Measurements from ENCODE around the gene KCNJ13. TPM values are rescaled to one million over a fixed set of nuclear protein-coding genes. Genes with fewer than 3 reads are reported as not detected.

The KCNJ13 gene
- polyA plus RNA-seq, 1 donor from 2014 or later, result not detected

DNA sequence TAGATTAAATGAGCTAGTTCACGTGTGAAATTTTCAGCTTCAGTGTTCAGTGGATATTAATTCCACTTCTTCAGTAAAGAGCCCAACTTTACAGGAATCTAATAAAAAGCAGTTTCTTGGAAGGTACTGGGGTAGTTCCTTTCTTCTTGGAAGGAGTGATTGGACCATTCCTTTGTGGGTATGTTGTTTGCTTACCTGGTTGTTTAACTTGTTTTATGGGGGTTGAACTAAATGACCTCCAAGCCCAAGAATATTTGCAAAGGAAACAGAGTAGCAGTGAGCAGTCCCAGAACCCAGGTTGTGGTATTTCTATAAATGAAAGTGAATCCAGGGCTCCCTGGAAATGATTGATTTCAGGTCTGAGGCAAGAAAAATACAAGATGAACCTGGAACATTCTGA is 31.4 kb downstream of the KCNJ13 start:
- H3F3A ChIP-seq (ENCODE audit: insufficient read depth, low read length, poor library complexity, severe bottlenecking), result no peaks in the 10 kb centered on the region
- H3K9ac ChIP-seq (ENCODE audit: low read length), result no peak overlapping the region
- no peaks in the 10 kb centered on the region for H3K27me3 ChIP-seq (ENCODE audit: insufficient read depth, low read depth, low read length)
- H3K4me3 ChIP-seq (ENCODE audit: low read length), result no peak overlapping the region
- no peak for TF ChIP-seq TAF1 (IDR thresholded peaks at IDR 0.05; ENCODE audit: low read depth)
- no peak for TF ChIP-seq REST (IDR thresholded peaks at IDR 0.05; ENCODE audit: borderline replicate concordance)
- TF ChIP-seq EZH2 (IDR thresholded peaks at IDR 0.05; ENCODE audit: borderline replicate concordance, insufficient read depth, low read length, poor library complexity, severe bottlenecking), result no peak
- no peak for TF ChIP-seq POLR2AphosphoS5 (IDR thresholded peaks at IDR 0.05)
- no peak for TF ChIP-seq EP300 (conservative IDR thresholded peaks at IDR 0.05; ENCODE audit: poor library complexity, severe bottlenecking)
- TF ChIP-seq MXI1 (conservative IDR thresholded peaks at IDR 0.05; ENCODE audit: poor library complexity, severe bottlenecking), result no peak
- TF ChIP-seq, protein P1, sequence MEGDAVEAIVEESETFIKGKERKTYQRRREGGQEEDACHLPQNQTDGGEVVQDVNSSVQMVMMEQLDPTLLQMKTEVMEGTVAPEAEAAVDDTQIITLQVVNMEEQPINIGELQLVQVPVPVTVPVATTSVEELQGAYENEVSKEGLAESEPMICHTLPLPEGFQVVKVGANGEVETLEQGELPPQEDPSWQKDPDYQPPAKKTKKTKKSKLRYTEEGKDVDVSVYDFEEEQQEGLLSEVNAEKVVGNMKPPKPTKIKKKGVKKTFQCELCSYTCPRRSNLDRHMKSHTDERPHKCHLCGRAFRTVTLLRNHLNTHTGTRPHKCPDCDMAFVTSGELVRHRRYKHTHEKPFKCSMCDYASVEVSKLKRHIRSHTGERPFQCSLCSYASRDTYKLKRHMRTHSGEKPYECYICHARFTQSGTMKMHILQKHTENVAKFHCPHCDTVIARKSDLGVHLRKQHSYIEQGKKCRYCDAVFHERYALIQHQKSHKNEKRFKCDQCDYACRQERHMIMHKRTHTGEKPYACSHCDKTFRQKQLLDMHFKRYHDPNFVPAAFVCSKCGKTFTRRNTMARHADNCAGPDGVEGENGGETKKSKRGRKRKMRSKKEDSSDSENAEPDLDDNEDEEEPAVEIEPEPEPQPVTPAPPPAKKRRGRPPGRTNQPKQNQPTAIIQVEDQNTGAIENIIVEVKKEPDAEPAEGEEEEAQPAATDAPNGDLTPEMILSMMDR (IDR thresholded peaks at IDR 0.05; ENCODE audit: poor library complexity, severe bottlenecking), result no peak
- no peak for TF ChIP-seq RAD21 (conservative IDR thresholded peaks at IDR 0.05)
- TF ChIP-seq SMC3 (conservative IDR thresholded peaks at IDR 0.05; ENCODE audit: poor library complexity), result no peak
- no peaks in the 10 kb centered on the region for H3K9me2 ChIP-seq (ENCODE audit: insufficient read depth, low read length)
- H3K79me2 ChIP-seq (replicated peaks; ENCODE audit: insufficient read depth, low read length), result no peaks in the 10 kb centered on the region
- no peaks in the 10 kb centered on the region for H3K9me3 ChIP-seq (ENCODE audit: low read length)
- H3K27ac ChIP-seq (ENCODE audit: low read length), result no peak overlapping the region
- no peak overlapping the region for H3K4me2 ChIP-seq (ENCODE audit: low read length)
- H2AFZ ChIP-seq (ENCODE audit: low read depth, low read length), result no peak overlapping the region
- H3K36me3 ChIP-seq (ENCODE audit: insufficient read depth, low read length), result no peaks in the 10 kb centered on the region
- no peaks in the 10 kb centered on the region for H4K20me1 ChIP-seq (ENCODE audit: insufficient read depth)

DNA sequence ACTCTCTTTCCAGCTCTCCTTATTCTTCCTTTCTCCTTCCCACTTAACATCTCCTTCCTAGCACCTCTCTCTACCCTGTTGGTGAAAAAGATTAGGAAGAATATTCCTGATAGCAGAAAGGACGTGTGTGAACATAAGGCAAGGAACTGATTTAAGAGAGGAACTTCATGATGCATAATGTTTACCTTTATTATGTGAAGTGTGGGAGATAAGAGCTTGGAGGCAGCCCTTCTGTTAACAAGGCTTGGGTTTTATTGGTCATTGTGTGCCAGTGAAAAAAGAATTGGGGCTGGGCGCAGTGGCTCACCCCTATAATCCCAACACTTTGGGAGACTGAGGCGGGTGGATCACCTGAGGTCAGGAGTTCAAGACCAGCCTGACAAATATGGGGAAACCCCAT is 34.4 kb downstream of the KCNJ13 start:
- H3K79me2 ChIP-seq (replicated peaks; ENCODE audit: insufficient read depth, low read length), result no peaks in the 10 kb centered on the region
- H3K27ac ChIP-seq (ENCODE audit: low read length), result no peak overlapping the region
- H3F3A ChIP-seq (ENCODE audit: insufficient read depth, low read length, poor library complexity, severe bottlenecking), result no peaks in the 10 kb centered on the region
- no peaks in the 10 kb centered on the region for H3K9me3 ChIP-seq (ENCODE audit: low read length)
- no peaks in the 10 kb centered on the region for H3K9me2 ChIP-seq (ENCODE audit: insufficient read depth, low read length)
- H3K4me3 ChIP-seq (ENCODE audit: low read length), result no peak overlapping the region
- H3K9ac ChIP-seq (ENCODE audit: low read length), result no peak overlapping the region
- no peak overlapping the region for H2AFZ ChIP-seq (ENCODE audit: low read depth, low read length)
- H4K20me1 ChIP-seq (ENCODE audit: insufficient read depth), result no peaks in the 10 kb centered on the region
- no peak overlapping the region for H3K4me2 ChIP-seq (ENCODE audit: low read length)
- TF ChIP-seq RAD21 (conservative IDR thresholded peaks at IDR 0.05) (no peak), TAF1 (IDR thresholded peaks at IDR 0.05; ENCODE audit: low read depth) (no peak), REST (IDR thresholded peaks at IDR 0.05; ENCODE audit: borderline replicate concordance) (no peak), EP300 (conservative IDR thresholded peaks at IDR 0.05; ENCODE audit: poor library complexity, severe bottlenecking) (no peak), MXI1 (conservative IDR thresholded peaks at IDR 0.05; ENCODE audit: poor library complexity, severe bottlenecking) (no peak), EZH2 (IDR thresholded peaks at IDR 0.05; ENCODE audit: borderline replicate concordance, insufficient read depth, low read length, poor library complexity, severe bottlenecking) (no peak), SMC3 (conservative IDR thresholded peaks at IDR 0.05; ENCODE audit: poor library complexity) (no peak), POLR2AphosphoS5 (IDR thresholded peaks at IDR 0.05) (no peak)
- TF ChIP-seq, protein P1 (IDR thresholded peaks at IDR 0.05; ENCODE audit: poor library complexity, severe bottlenecking), result no peak
- no peaks in the 10 kb centered on the region for H3K27me3 ChIP-seq (ENCODE audit: insufficient read depth, low read depth, low read length)
- H3K36me3 ChIP-seq (ENCODE audit: insufficient read depth, low read length), result no peaks in the 10 kb centered on the region

All from neural cell (in vitro differentiated cells).